ENCODE measurements around the gene EED.
A peak's percentile ranks its signal among the peaks of the same experiment; 100 is the strongest.
"Not testable (repeated sequence)": the region's sequence is repeated elsewhere in the genome, so short reads cannot be mapped to it uniquely, and the experiment has no call there.

Gene EED

GRCh38 chr11:86219311-86220193, 25.0 kb upstream of the EED start:
- DNase-seq = no peak

GRCh38 chr11:86220653-86221052, 23.9 kb upstream of the EED start:
- DNase-seq = no peak

- DNase-seq = no peak
Measured at GRCh38 chr11:86222081-86222480, 22.5 kb upstream of the EED start.

GRCh38 chr11:86224575-86224974, 20.0 kb upstream of the EED start:
- DNase-seq = not testable (repeated sequence)

GRCh38 chr11:86225344-86225743, 19.2 kb upstream of the EED start:
- DNase-seq = not testable (repeated sequence)

DNA sequence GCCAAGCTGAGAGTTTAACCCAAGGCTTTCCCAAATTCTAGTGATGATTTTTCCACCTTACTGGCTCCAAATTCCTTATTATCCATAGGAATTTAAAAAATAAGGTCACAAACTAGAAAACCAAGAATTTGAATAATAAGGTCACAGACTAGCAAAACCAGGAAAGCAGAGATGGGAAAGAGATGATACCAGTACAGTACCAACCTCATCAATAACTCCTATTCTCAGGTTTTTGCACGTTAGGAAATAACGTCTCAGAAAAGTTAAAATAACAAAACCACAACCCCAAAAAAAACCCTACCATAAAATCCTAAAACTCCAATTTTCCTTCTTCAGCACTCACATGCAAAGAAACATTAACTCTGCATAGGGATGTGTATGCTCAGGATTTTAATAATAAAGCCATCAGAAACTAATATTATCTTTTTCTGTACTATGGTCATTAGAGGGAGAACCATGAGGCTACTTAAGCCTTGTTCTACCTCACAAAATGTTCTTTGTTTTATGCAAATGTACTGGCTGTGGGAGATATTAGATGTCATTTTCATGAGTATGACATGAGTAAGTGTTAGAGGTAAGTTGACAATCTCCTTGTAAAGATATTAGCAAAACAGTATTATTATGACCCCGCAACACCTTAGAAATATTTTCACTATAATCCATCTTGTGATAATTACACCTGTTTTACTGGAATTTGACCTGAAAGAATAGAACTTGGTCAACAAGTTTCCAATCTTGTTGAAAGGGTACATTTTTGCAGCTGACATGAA, 16.1 kb upstream of the EED start:
- no peak for DNase-seq

DNA sequence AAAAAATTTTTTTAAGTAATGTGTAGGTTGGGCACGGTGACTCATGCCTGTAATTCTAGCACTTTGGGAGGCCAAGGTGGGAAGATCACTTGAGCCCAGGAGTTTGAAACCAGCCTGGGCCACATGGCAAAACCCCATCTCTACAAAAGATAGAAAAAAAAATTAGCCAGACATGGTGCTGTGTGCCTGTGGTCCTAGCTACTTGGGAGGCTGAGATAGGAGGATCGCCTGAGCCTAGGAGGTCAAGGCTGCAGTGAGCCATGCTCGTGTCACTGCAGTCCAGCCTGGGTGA, 15.6 kb upstream of the EED start:
- DNase-seq = not testable (repeated sequence)

GRCh38 chr11:86230179-86230804, 14.3 kb upstream of the EED start:
- no peak for DNase-seq

GRCh38 chr11:86230921-86231434, 13.6 kb upstream of the EED start:
- DNase-seq = no peak

DNA sequence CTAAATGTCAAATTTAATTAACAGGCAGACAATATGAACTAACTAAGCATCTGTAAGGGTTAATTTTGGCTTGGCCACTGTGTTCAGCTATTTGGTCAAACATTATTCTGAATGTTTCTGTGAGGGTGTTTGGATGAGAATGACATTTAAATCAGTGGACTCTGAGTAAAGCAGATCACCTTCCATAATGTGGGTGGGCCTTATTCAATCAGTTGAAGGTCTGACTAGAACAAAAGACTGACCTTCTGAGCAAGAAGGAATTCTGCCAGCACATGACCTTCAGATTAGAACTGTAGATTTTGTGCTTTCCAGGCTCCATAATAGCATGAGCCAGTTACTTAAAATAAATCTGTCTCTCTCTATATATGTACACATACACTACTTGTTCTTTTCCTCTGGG, 12.0 kb upstream of the EED start:
- DNase-seq = no peak

GRCh38 chr11:86234831-86235461, 9.6 kb upstream of the EED start:
- no peak for DNase-seq

DNA sequence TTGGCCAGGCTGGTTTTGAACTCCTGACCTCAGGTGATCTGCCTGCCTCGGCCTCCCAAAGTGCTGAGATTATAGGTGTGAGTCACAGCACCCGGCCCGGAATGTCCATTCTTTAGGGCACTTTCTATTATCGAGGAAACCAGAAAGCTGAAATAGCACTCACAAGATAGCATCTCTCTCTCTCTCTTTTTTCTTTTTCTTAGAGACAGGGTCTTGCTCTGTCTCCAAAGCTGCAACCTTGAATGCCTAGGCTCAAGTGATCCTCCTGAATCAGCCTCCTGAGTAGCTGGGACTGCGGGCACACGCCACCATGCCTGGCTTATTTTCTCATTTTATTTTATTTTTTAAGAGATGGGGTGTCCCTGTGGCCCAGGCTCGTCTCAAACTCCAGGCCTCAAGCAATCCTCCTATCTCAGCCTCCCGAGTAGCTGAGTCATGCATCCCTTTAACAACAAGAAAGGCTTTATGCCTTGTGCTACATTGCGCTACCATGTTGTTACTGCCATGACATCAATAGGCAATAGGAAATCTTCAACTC, 7.2 kb upstream of the EED start:
- no peak for DNase-seq

DNA sequence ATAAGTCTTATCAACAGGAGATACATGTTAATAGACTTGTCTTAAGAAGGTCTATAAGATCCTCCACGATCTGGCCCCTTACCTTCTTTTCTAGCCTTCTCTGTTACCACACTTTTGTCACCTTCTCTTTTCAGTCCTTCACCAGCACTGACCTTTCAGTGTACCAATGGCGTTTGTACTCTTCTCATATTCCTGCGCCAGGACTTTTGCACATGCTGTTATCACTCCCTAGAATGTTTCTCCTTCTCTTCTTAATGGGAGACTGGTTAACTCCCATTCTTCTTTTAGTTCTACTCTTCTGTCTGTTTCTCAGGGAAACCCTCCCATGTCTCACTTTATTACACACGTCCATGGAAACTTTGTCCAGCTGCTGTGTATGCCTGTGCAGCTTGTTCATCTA, 4.4 kb upstream of the EED start:
- DNase-seq = no peak

GRCh38 chr11:86241956-86242535, 2.5 kb upstream of the EED start:
- no peak for DNase-seq

DNA sequence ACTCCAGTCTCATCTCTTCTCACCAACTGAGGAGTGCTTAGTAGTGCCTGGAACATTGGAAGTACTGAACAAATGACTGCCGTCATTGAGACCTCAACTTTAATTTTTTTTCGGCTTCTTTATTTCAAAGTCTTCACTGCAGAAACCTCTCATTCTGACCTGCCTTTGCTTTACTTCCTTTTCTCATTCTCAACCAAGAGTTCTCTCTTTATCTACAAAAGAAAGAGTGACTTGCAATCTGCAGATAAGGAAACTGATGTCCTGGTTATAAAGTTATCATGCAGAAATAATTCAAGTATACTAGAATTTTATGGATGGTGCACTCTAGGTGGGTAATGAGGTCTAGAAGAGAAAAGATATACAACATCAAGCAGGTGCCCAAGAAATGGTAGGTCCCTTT, 1.2 kb upstream of the EED start:
- DNase-seq = no peak

- DNase-seq = peak; percentile 87 to 90
Measured at GRCh38 chr11:86244063-86244521, 461 bp upstream of the EED start.

- peak in 1 of 2 donors; percentile 49 for DNase-seq
Measured at GRCh38 chr11:86245369-86246292, 1.1 kb downstream of the EED start.

GRCh38 chr11:86246293-86246675, 1.7 kb downstream of the EED start:
- DNase-seq = no peak

- no peak for DNase-seq
Measured at GRCh38 chr11:86247608-86248007, 3.1 kb downstream of the EED start.

- DNase-seq = no peak
Measured at GRCh38 chr11:86248609-86249008, 4.1 kb downstream of the EED start.
